Sigmoid colon (tissue), 7 donors: ENCODE results near the gene WDR4. TPM values are rescaled to one million over a fixed set of nuclear protein-coding genes. Genes with fewer than 3 reads are reported as not detected.

Experiments
- DNase-seq: peaks from one replicate; pipeline ENCODE4 v3.0.0-alpha.2; 2019
- H3K27ac ChIP-seq, 4 donors: fragments of 200-600 bp; sonication (generic); one replicate each; pipeline ENCODE4 v1.5.1; 2016 to 2019; ENCODE audit warnings: mild to moderate bottlenecking in 1 of 4
- H3K27me3 ChIP-seq, 3 donors: fragments of 200-600 bp; sonication (generic); one replicate each; pipeline ENCODE4 v1.5.1; 2019; ENCODE audit warnings: mild to moderate bottlenecking in 1 of 3
- H3K36me3 ChIP-seq, 4 donors: fragments of 200-600 bp; sonication (generic); one replicate each; pipeline ENCODE4 v1.5.1; 2016 to 2019
- H3K4me1 ChIP-seq, 4 donors: fragments of 200-600 bp; sonication (generic); one replicate each; pipeline ENCODE4 v1.5.1; 2017 to 2019
- H3K4me3 ChIP-seq, 4 donors: fragments of 200-600 bp; sonication (generic); one replicate each; pipeline ENCODE4 v1.5.1; 2017 to 2019; ENCODE audit warnings: mild to moderate bottlenecking in 2 of 4, moderate library complexity in 1 of 4
- H3K9me3 ChIP-seq, 4 donors: fragments of 200-600 bp in 3 of 4; sonication (generic) in 3 of 4; one replicate each; pipeline versions ENCODE4 v1.5.1 to v1.6.1; 2013 to 2019
- EP300 ChIP-seq, 4 donors: sonication (generic); formaldehyde crosslinking; IDR thresholded peaks; one replicate each; pipeline ENCODE4 v1.6.1; 2017; ENCODE audit warnings: antibody characterized with exemption in 4 of 4
- POLR2A ChIP-seq, 2 donors: fragments of 450-650 bp; IDR thresholded peaks; one replicate each; pipeline ENCODE4 v1.6.1; 2016; ENCODE audit warnings: antibody characterized with exemption in 2 of 2, mild to moderate bottlenecking in 2 of 2, moderate library complexity in 2 of 2
- POLR2AphosphoS5 ChIP-seq, 4 donors: sonication (generic); formaldehyde crosslinking; IDR thresholded peaks; one replicate each; pipeline ENCODE4 v1.6.1; 2017; ENCODE audit warnings: antibody characterized with exemption in 4 of 4
- WGBS, 2 donors: extraction: QIAGEN DNeasy Blood & Tissue Kit; methylation state at CpG; one replicate each; pipeline ENCODE4 v1.1.7; 2013; 5-methylcytosine and 5-hydroxymethylcytosine counted together
- intact Hi-C: fragments of 100-400 bp; cut with DNase I; formaldehyde crosslinking; loops from one replicate; pipeline ENCODE4 v1.15.1; 2023
- polyA plus RNA-seq, 3 donors: library from polyadenylated mRNA; stranded (reverse); fragments of 200-250 nt; gene quantifications; one replicate each; pipeline ENCODE4 v1.2.3, GENCODE V29; 2013
- total RNA-seq, 4 donors: library from RNA; depleted of rRNA; stranded (reverse); fragments of >200 nt; gene quantifications; one replicate each; pipeline ENCODE4 v1.1.0, GENCODE V29; 2016
- TF ChIP-seq, protein P1 (sequence below), 4 experiments: fragments of 450-650 bp in 3 of 4; fragments of 200-600 bp in 1 of 4; IDR thresholded peaks; one replicate each; pipeline ENCODE4 v1.5.1; 2016 to 2019; ENCODE audit warnings: antibody characterized with exemption in 4 of 4, mild to moderate bottlenecking in 3 of 4, moderate library complexity in 2 of 4
- donor health status: healthy with polysubstance abuse.
- donor health status: Bipolar disorder and iron deficiency.
- donor health status: healthy.

WDR4 gene
- total and polyA plus RNA-seq, 7 donors: 2.8 to 23.5 (median 4.2) TPM

DNA sequence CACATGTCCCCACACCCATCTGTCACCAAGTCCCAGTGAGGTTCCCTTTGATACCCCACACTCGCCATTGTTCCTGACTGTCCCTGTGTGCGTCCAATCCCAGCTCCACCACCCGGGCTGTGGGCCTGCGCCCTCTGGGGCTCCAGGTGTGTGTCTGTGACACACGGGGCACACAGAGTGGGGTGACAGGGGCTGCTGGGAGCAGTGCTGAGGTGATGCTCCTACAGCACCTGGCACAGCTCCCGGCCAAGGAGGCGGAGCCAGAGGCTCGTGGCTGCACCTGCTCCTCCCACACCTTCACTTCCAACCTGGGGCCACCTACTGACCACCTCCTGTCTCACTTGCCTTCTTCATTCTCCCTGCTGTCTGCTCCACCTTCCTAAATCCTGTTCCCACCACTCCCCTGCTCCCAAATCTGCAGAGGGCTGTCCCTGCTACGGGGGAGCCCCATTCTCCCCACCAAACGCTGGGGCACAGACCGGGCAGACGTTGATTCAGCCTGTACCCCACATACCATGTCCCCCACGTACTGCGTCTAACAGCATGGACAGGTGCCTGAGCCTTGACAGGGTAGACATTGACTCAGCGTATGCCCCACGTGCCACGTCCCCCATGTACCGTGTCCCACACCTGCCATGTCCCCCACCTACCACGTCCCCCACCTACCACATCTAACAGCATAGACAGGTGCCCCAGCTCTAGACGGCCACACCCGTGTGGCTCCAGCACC is 16.4 kb downstream of the WDR4 start:
- Histone ChIP-seq H3K27ac (no peak overlapping the region), H3K9me3 (no peaks in the 10 kb centered on the region), H3K27me3 (no peaks in the 10 kb centered on the region), H3K4me1 (no peaks in the 10 kb centered on the region), H3K36me3 (peaks cover 11 to 63% (median 26%) of the 10 kb centered on the region in 4 donors), H3K4me3 (no peak overlapping the region)
- intact Hi-C loops: no loop called here
- WGBS, 2 donors: 86 to 92% methylated on average over 21 of the region's 21 CpGs
- no peak for DNase-seq
- TF ChIP-seq, protein P1, sequence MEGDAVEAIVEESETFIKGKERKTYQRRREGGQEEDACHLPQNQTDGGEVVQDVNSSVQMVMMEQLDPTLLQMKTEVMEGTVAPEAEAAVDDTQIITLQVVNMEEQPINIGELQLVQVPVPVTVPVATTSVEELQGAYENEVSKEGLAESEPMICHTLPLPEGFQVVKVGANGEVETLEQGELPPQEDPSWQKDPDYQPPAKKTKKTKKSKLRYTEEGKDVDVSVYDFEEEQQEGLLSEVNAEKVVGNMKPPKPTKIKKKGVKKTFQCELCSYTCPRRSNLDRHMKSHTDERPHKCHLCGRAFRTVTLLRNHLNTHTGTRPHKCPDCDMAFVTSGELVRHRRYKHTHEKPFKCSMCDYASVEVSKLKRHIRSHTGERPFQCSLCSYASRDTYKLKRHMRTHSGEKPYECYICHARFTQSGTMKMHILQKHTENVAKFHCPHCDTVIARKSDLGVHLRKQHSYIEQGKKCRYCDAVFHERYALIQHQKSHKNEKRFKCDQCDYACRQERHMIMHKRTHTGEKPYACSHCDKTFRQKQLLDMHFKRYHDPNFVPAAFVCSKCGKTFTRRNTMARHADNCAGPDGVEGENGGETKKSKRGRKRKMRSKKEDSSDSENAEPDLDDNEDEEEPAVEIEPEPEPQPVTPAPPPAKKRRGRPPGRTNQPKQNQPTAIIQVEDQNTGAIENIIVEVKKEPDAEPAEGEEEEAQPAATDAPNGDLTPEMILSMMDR (IDR thresholded peaks at IDR 0.05): no peak
- no peak for TF ChIP-seq POLR2AphosphoS5 (IDR thresholded peaks at IDR 0.05)
- no peak for TF ChIP-seq EP300 (IDR thresholded peaks at IDR 0.05)
- no peak for TF ChIP-seq POLR2A (IDR thresholded peaks at IDR 0.05)

DNA sequence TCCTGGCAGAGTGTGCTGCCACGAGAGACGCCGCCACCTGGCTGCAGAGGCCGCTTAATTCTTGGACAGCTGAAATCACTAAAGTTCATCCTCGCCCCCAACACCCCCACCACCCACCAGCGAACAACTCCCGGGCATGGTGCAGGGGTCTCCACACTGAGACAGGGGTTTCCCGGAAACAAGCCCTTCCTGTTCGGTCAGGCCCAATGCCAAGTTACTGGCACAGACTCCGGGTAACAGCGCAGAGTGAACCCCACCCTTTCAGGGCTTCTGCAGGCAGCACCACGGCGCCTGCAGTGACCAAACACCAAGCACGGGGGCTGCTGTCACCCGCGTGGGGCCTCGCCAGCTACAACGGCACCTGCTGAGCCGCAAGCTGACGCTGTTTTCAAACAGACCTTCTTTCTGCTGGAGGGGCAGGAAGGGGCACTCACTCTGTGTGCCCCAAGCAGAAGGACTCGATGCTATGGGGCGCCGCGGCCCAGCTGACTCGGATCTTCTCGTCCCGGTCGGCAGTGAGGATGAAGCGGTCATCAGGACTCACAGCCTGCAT is 17.4 kb downstream of the WDR4 start:
- Histone ChIP-seq H3K4me1 (no peaks in the 10 kb centered on the region), H3K9me3 (no peaks in the 10 kb centered on the region), H3K36me3 (peaks cover 11 to 66% (median 28%) of the 10 kb centered on the region in 4 donors), H3K27me3 (no peaks in the 10 kb centered on the region), H3K4me3 (no peak overlapping the region), H3K27ac (no peak overlapping the region)
- WGBS, 2 donors: 88 to 90% methylated on average over 29 of the region's 29 CpGs
- TF ChIP-seq EP300 (IDR thresholded peaks at IDR 0.05): no peak
- TF ChIP-seq, protein P1 (IDR thresholded peaks at IDR 0.05): no peak
- TF ChIP-seq POLR2AphosphoS5 (IDR thresholded peaks at IDR 0.05): no peak
- TF ChIP-seq POLR2A (IDR thresholded peaks at IDR 0.05): no peak
- no peak for DNase-seq
- intact Hi-C loops: no loop called here

DNA sequence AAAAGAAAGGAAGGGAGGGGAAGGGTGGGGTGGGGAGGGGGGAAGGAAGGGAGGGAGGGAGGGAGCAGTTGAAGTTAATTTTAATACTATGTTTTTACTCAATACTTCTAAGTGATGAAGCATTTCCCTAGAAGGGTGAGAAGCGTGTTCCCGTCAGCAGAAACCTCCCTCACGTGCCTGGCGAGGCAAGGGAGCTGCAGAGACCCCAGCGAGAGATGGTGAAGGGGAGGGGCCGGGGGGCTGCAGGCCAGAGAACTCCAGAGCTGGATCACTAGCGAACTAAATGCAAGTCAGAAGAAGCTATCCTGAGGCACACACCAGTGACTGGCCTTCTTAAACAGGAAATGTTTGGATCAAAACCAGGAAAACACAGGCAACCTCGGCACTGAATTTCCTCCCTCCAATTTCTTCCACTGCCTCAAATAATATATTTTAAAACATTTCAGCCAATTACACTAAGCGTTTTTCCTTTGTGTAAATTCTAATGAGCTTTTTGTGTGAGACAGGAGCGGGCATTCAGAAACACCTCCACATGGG is 18.0 kb downstream of the WDR4 start:
- Histone ChIP-seq H3K27me3 (no peaks in the 10 kb centered on the region), H3K36me3 (peaks cover 11 to 71% (median 31%) of the 10 kb centered on the region in 4 donors), H3K4me1 (no peaks in the 10 kb centered on the region), H3K27ac (no peak overlapping the region), H3K4me3 (no peak overlapping the region), H3K9me3 (no peaks in the 10 kb centered on the region)
- no peak for TF ChIP-seq EP300 (IDR thresholded peaks at IDR 0.05)
- TF ChIP-seq POLR2AphosphoS5 (IDR thresholded peaks at IDR 0.05): no peak
- TF ChIP-seq, protein P1 (IDR thresholded peaks at IDR 0.05): no peak
- TF ChIP-seq POLR2A (IDR thresholded peaks at IDR 0.05): no peak
- WGBS, 2 donors: 92 to 93% methylated on average over 10 of the region's 10 CpGs
- intact Hi-C loops: no loop called here
- DNase-seq: no peak

DNA sequence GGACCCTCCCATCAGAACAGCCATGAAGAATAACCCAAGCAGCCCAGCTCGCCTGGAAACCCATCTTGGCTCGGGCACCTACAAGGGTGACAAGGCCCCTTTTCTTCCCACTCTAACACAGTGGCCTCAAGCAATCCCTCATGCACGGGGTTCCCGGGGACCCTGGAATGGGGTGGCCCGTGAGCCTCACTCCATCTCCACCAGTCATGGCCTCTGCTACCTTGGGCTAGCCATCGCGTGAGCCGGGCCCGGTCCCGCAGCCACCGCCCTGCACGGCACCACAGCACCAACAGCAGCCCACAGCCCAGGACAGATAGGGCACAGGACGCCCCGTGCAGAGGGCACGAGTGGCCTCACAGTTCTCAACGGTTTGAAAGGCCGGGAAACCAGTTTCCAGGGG is 19.0 kb downstream of the WDR4 start:
- TF ChIP-seq EP300 (IDR thresholded peaks at IDR 0.05) (no peak), POLR2AphosphoS5 (IDR thresholded peaks at IDR 0.05) (no peak), POLR2A (IDR thresholded peaks at IDR 0.05) (no peak)
- TF ChIP-seq, protein P1 (IDR thresholded peaks at IDR 0.05): no peak
- intact Hi-C loops: no loop called here

More for the DNA sequence above, 19.0 kb downstream of the WDR4 start:
- peaks cover 12 to 81% (median 41%) of the 10 kb centered on the region in 4 donors for H3K36me3 ChIP-seq
- WGBS, 2 donors: 94 to 96% methylated on average over 17 of the region's 17 CpGs
- DNase-seq: peak; percentile 47
- H3K9me3 ChIP-seq: no peaks in the 10 kb centered on the region
- no peaks in the 10 kb centered on the region for H3K27me3 ChIP-seq
- H3K4me1 ChIP-seq: no peaks in the 10 kb centered on the region
- H3K27ac ChIP-seq: no peak overlapping the region
- H3K4me3 ChIP-seq: no peak overlapping the region
